HG02938 (cell line): Measurements from ENCODE around the gene SLC35B1.

Experiments
- ATAC-seq: cut with Tn5 transposase; IDR thresholded peaks from one replicate; pipeline ENCODE4 v1.9.1; 2021; ENCODE audit warnings: mild to moderate bottlenecking, moderate library complexity; ENCODE audit not compliant: unreplicated experiment

Gene SLC35B1, protein sequence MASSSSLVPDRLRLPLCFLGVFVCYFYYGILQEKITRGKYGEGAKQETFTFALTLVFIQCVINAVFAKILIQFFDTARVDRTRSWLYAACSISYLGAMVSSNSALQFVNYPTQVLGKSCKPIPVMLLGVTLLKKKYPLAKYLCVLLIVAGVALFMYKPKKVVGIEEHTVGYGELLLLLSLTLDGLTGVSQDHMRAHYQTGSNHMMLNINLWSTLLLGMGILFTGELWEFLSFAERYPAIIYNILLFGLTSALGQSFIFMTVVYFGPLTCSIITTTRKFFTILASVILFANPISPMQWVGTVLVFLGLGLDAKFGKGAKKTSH

DNA sequence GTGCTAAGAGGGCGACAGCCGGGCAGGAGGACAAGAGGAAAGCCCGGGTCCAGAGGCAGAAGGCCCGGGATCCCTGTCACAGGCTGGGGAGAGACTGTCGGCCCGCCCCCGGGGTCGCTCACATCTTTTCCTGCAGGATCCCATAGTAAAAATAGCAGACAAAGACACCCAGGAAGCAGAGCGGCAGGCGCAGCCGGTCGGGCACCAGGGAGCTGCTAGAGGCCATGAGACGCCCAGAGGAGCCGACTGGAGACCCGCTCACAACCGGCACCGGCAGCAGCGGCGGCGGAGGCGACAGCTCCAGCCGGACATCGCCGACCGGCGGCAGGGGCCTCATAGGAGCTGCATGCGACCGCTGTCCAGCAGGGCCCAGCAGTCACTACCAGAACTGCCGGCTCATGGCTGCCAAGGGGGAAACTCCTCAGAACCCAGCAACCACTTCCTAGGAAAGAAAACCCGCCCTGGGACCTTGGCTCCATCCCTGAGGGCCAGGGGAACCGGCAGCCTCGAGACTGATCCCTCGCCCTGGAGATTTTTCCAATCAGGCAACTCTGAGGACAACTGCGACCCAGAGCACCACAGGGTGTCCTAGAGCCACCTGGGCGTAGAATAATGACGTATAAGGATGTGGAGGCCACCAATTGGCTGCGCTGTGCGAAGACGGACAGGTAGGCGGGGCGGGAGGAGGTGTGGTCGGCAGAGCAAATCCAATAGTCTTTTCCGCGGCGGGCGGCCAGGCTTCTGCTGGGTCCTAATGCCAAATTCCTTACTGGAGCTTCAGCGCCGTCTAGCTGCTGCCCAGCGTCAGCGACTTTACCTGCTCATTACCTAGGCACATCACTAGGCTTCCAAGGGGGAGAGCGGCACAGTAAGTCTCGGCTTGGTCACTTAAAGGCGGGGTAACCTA is at the start of gene SLC35B1:
SLC35B1 (minus strand) TSS at position 357 of the 907 bp plus-strand sequence; CDS start at position 226, 131 bp downstream.
- ATAC-seq = peak; percentile 95

DNA sequence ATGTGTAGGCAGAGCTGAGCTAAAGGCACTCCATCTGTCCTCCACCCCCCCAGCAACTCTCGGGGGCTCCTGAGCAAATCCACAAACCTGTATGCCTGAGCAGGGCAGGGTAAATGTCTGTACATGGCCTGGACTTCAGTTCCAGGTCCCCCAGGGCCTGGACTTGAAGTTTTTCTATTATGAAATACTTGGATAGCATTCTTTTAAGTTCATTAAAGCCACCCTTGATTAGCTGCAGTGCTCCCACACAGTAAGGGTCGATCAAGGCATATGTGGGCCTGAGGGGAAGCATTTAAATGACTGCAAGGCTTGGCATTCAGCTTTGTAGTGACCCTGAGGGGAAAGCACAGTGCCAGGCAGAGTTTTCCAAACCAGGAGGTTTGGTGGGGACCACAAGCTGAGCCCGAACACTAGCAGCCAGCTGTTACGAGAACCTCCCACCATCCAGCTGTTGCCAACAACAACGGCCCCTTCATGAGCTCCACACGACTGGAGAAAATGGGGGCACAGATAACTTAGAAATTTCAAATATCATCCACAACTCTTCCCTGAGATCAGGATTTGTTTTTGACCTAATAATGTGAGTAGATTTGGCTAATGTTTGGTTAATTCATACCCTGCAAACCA is 49.5 kb upstream of the SLC35B1 start:
- no peak for ATAC-seq

DNA sequence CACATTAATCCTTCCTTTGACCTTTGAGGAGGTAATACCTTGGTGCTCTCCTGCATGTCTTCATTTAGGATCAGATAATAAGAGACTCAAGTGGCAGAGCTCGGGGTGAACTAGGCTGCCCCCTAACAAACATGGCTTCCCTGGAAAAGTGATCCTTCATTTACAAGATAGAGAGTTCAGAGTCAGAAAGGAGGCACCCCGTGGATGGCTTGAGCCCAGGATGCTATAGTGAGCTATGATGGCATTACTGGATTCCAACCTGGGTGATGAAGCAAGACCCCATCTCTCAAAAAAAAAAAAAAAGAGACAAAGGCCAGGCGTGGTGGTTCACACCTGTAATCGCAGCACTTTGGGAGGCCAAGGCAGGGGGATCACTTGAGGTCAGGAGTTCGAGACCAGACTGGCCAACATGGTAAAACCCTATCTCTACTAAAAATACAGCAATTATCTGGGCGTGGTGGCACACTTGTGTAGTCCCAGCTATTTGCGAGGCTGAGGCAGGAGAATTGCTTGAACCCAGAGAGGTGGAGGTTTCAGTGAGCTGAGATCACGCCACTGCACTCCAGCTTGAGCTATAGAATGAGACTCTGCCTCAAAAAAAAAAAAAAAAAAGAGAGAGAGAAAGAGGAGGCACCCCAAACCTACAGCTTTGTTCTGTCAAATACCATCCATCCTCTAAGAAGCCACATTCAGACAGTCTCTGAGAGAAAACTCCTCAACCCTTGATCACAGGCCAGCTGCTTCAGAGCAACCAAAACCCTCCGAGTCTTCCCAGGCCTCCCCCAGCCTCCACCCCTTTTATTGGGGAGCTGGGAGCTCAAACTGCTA is 48.8 kb upstream of the SLC35B1 start:
- ATAC-seq = no peak

DNA sequence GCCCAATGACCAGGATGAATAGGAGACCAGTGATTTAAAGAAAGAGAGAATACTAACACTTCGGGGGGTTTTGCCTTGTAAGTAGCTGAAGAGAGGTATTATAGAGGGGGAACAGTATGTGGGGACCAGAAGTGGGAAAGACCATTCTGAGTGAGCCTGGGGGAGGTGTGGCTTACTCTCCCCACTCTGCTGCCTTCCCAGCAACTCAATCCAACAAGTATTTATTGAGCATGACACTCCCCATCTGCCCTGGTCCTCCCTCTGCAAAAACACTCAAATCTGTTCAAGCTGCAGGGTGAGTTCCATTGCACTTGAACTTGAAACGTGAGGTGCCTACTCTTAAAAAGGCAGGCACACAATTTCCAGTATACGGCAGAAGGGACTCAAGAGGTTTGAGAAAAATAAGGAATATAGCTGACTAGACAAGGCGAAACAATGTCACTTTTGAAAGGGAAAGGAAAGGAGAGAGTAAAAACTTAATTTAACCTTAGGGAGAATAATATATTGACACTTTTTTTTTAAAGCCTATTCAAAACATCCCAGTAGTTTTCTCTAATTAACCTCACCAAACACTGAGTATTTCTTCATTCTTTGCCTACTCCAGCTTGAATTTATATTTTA is 48.0 kb upstream of the SLC35B1 start:
- ATAC-seq = no peak

DNA sequence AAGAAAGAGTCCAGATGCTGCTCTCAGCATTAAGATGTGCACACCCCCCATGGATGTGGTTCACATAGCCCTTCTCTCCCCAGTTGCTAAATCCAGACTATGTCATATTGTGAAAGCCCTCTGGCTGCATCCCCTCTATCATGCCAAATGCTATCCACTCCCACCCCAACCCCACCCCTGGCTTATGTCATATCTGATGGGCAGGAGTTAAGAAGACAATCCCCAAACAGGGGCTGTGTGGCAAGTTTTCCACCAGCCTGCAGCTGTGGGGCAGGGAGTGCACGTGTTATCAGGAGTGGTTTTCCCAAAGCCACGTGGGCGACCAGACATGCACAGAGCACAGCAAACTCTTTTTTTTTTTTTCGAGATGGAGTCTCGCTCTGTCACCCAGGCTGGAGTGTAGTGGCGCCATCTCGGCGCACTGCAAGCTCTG is 46.2 kb upstream of the SLC35B1 start:
- ATAC-seq = no peak

DNA sequence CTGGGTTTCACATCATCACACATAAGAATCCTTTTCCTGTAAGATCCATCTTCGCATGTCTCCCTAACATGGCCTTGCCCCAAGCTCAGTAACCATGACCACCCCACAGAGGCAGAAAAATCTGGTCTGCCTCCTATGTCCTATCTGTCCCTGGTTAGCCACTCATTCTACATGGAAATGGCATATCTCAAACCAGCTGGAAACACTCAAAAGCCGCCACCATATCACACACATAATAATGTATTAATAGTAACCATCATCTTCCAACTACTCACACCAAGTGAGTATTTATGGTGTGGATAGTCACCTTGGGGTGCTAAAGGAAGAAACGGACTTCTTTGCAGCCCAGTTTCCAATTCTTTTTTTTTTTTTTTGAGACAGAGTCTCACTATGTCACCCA is 44.7 kb upstream of the SLC35B1 start:
- ATAC-seq = no peak

DNA sequence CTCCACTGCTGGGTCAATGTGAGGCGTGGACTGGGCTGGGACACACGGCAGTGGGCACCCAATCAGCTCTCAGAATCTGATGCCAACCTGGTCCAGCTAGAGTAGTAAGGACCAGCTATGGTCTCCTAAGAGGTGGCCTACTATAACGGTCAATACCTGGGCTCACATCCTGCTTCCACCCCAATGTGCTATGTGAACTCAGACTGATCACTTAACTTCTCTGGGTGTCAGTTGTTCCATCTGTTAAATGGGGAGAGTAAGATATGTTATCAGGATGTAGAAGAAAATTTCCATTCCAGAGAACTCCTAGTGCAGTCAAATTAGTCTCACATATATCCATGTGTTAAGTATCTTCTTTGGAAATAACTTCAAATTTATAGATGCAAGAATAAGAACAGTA is 42.0 kb upstream of the SLC35B1 start:
- no peak for ATAC-seq

DNA sequence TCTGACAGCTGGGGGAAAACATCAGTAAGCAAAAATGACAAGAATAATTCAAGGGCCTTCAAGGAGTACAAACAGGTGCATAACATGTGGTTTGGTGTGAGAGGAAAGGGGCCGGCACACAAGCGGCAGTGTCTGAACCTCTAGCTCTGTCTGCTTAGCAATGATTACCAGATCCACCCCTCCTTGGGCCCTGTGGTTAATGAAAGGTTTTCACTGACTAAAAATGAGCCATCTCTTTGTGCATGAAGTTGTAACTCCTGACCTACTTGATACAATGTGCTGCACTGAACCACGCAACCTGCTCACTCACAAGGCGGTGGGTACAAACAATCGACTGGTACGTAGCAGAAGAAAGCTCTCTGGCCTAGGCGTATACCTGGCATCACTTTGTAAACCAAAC is 41.0 kb upstream of the SLC35B1 start:
- peak; percentile 87 for ATAC-seq

DNA sequence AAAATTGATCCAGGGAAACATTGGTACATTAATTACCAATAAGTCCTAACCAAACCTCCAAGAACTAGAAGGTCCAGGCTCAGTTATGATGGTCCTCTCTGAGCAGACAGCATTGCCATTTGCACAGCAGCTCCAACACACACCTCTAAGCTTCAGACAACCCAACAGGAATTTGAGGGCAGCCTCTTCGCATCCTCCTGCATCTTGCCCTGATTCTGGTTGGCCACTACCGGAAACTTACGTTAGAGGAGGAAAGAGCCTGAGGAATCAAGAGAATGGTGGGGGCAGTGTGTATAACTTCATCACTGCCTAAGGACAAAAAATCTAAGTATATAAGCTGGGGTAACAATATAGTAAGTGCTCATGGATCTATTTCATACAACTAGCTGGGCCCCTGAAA is 40.5 kb upstream of the SLC35B1 start:
- no peak for ATAC-seq

DNA sequence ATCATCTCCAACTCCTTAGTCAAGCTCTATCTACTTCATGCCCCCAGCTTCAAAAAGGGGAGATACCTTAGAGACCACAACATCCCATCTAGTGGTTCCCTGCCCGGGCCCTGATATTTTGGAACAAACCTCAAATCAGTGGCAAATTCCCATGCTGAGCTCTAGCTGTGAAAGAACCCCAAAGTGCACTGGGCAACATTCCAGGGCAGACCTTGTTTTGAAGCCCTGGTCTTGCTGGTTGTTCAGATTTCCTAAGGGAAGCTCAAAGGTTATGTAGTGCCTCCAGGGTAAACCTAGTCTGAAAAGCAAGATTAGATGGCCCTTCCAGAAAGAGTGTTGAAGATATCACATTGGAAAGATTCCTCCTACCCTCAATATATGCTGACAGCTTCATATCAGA is 39.9 kb upstream of the SLC35B1 start:
- ATAC-seq = no peak

DNA sequence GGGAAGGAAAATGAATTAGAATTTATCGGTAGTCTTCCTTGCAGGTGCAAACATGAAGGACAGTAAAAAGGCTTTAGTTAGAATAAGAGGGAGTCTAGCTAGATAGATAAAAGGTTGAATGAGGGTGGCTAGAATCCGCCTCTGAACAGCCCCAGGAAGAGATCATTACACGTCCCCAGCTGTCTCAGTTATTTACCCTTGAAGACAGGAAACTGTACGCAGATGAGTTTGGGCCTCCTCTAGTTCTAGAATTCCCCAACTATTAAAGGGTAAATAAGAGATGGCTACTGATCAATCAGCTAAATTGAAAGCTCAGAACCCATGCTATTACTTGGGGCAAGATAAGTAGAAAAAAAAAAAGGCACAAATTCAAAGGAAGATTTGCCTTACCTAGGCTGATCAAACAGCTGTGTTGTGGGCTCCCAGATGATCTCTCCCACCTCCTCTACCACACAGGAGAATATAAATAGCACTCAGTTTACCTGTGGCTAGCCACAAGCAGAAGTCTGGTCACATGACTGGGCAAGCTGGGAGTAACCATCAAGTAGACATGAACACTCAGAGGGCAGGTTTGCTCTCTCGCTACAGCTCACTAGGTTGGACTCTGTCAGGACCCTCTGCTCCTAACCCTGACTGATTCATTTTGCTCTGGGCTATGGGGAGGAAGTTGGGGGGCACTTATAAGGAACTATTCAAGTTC is 39.2 kb upstream of the SLC35B1 start:
- ATAC-seq = peak; percentile 38

DNA sequence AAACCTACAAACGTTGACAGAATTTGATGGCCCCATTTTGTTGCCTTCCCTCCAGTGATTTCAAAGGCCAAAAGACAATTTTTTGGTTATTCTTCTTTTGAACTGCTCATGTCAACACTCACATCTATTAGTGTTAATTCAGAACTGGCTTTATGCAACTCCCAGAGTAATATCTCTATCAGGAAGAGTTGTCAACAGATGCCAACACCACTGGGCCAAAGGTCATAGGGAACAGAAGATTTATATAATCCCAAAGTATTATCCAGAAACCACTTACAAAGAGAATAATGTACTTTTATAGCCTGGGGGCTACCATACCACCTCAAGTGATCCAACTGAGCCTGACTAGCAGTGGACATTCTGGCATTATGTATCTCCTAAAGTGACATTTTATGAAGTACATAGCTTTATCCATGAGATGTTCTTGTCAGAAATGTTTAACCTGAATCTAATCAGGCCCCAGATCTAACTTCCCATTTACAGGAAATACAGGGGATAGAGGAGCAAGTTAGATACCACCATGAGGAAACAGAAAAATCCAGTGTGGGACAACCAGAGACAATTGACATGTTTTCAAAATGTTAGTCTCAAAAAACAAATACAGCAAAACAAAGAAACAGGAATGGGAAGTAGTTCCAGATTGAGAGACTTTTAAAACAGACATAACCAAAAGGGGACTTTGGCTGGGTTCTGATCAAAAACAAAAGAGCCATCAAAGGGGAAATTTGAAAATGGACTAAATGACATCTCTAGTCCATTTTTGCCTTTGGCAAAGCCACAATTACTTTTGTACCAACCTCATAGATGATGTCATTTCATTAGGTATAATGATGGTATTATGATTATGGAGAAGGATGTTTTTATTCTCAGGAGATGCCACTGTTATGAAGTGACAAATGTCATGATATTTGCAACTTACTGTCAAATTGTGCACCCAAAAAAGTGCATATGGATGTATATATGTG is 37.7 kb upstream of the SLC35B1 start:
- ATAC-seq = no peak

DNA sequence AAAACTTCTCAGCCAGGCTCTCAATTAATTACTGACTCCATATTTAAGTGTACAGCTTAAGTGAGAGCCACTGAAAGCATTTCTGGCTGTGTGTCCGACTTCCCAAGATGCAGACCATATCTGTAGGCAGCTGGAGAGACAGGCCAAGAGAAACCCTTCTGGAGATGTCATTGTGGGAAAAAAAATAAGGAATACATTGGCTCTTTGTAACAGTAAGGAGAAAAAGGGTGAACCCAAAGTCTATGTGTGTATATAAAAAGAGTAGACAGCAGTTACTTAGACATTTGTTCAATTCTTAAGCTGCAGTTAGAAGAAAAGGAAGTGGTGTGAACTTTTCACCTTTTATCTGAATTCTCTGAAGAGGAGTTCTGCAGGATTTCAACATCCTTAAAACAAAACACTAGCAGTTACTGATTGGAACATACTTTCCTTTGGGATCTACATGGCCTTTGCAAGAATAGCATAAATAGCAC is 34.4 kb upstream of the SLC35B1 start:
- no peak for ATAC-seq

DNA sequence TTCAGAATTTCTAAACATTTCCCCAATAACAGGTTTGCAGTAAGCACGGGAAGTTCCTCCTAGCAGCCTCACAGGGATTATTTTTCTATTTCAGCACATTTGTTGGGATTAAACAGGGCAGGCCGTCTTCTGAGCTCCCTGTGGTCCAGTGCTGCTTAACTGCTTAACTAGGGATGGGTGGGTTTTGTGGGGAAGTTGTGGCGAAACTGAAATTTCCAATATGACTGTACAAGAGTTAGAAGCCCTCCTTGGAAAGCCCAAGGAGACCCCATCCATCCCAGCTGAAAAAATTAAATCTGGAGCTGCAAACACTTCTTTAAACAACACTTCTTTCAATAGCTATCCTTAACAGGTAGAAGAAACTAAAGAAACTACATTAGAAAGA is 33.9 kb upstream of the SLC35B1 start:
- ATAC-seq = no peak

DNA sequence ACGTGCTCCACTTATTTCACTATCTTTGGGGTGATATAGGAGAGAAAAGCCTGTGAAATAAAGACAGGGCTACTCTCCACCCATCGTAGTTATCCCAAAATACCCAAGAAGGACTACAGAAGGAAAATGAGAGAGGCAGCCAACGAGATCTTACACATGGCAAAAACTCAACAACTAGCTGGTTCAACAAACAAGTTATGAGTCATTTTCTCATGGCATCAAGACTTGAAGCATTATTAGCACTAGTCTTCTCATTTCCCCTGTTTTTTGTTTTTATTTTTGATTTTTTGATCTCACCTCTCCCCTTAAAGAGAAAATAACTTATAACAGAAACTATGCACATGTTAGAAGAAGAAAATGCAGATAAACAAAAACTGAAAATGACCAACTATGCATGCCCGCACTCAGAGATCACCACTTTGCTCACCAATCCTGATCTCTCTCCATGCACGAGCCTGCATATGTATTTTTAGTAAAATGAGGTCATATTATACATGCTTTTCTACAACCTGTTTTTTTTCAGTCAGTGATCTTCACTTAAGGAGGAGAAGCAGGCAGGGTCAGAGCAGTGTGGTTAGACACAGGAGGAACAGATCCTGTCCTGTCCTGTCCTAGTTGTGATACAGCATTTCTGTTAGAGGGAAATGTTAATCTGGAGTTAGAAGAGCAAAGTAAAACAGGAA is 33.4 kb upstream of the SLC35B1 start:
- peak; percentile 42 for ATAC-seq

DNA sequence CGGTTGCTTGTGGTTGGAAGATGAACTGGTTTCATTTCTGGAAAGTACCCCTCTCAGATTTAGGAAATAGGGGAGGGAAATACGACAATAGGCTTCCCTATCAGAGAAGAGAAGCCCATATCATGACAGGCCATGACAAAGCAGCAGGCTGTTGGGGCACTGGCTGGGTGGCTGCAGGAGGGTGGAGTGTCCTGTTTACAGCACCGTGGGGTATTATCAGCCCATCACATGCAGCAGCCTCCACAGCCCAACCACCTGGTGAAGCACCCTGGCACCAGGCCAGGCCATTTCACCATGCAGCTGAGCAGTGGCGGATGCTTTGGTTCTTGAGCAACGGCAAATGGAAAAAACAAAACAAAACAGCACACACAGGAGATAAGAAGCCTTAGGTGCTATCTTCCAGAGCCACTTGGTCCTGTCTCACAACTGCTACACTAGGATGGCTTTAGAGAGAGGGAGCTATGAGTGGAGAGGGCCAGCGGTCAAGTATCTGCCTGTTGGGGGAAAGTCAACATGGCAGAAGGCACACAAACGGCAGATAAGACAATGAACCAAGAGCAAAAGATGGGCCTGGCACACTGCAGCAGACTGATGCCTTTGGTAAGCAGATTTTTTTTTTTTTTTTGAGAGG is 32.0 kb upstream of the SLC35B1 start:
- peak; percentile 56 for ATAC-seq

DNA sequence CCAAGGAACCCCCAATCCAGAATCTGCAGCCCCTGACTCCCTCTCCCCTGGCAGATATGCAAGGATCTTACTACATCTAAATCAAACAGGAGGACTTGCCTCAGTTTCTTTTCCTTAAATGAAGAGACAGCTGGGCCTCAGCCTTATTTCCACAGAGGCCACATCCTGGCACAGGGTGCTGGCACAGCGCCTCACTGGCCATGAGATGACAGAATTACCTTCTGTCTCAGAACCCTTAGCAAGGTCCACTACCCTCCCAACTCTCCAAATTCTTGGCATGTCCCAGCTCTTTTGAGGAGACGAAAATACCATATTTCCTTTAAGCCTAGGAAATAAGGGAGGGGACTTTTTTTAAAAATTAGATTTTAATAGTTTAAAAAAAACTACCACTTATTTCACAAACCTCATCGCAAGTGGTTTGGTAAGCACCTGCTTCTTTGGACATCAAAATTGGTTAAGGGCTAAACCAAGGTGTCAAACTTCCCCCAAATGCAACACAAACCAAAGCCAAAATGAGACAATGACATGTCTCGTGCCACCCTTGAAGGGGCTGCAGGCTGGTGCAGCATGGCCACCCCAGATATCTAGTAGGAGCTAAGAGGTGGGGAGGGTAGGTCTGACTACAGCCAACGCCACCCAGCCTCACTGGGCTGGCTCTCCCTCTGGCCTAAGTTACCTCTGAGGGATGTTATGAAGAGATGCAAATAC is 30.8 kb upstream of the SLC35B1 start:
- ATAC-seq = no peak
